Measurements from ENCODE around the gene FLRT1. TPM values are rescaled to one million over a fixed set of nuclear protein-coding genes. Genes with fewer than 3 reads are reported as not detected.
"Not testable (repeated sequence)": the region's sequence is repeated elsewhere in the genome, so short reads cannot be mapped to it uniquely, and the experiment has no call there.

FLRT1 gene
- total RNA-seq, 1 donor from 2014 or later, result 0.57 TPM

- DNase-seq (ENCODE audit: missing footprints), result no peak
- no peak for ATAC-seq
- intact Hi-C loops (cut with DNase I), result no loop called here
Observed at GRCh38 chr11:64037027-64037634, 1.4 kb downstream of the FLRT1 start.

GRCh38 chr11:64038500-64038899 lies 2.8 kb downstream of the FLRT1 start:
- ATAC-seq, result no peak
- DNase-seq (ENCODE audit: missing footprints), result no peak
- intact Hi-C loops (cut with DNase I), result no loop called here

GRCh38 chr11:64039012-64039665 lies 3.4 kb downstream of the FLRT1 start:
- intact Hi-C loops (cut with DNase I), result no loop called here
- DNase-seq (ENCODE audit: missing footprints) (no peak), ATAC-seq (no peak)

GRCh38 chr11:64040684-64041322 lies 5.1 kb downstream of the FLRT1 start:
- intact Hi-C loops (cut with DNase I), result no loop called here
- ATAC-seq, result no peak
- no peak for DNase-seq (ENCODE audit: missing footprints)

- DNase-seq (ENCODE audit: missing footprints) (no peak), ATAC-seq (no peak)
- intact Hi-C loops (cut with DNase I), result no loop called here
Observed at GRCh38 chr11:64041846-64042245, 6.1 kb downstream of the FLRT1 start.

GRCh38 chr11:64042301-64042700 lies 6.6 kb downstream of the FLRT1 start:
- intact Hi-C loops (cut with DNase I), result no loop called here
- no peak for ATAC-seq
- no peak for DNase-seq (ENCODE audit: missing footprints)

GRCh38 chr11:64043545-64043944 lies 7.8 kb downstream of the FLRT1 start:
- ATAC-seq, result no peak
- DNase-seq (ENCODE audit: missing footprints), result no peak
- intact Hi-C loops (cut with DNase I), result no loop called here

- no peak for DNase-seq (ENCODE audit: missing footprints)
- ATAC-seq, result no peak
- intact Hi-C loops (cut with DNase I), result no loop called here
Observed at GRCh38 chr11:64044730-64045393, 9.1 kb downstream of the FLRT1 start.

GRCh38 chr11:64045700-64046099 lies 10.0 kb downstream of the FLRT1 start:
- intact Hi-C loops (cut with DNase I), result no loop called here
- ATAC-seq, result no peak
- DNase-seq (ENCODE audit: missing footprints), result no peak

- DNase-seq (ENCODE audit: missing footprints); intact Hi-C loops (cut with DNase I); ATAC-seq: not testable (repeated sequence)
Observed at GRCh38 chr11:64047373-64047772, 11.6 kb downstream of the FLRT1 start.

- DNase-seq (ENCODE audit: missing footprints), result no peak
- intact Hi-C loops (cut with DNase I), result no loop called here
- no peak for ATAC-seq
Observed at GRCh38 chr11:64048042-64048854, 12.5 kb downstream of the FLRT1 start.

- ATAC-seq, result no peak
- intact Hi-C loops (cut with DNase I), result no loop called here
- DNase-seq (ENCODE audit: missing footprints), result no peak
Observed at GRCh38 chr11:64049509-64049908, 13.8 kb downstream of the FLRT1 start.

GRCh38 chr11:64051297-64051696 lies 15.6 kb downstream of the FLRT1 start:
- DNase-seq (ENCODE audit: missing footprints), result no peak
- no peak for ATAC-seq
- intact Hi-C loops (cut with DNase I), result no loop called here

- DNase-seq (ENCODE audit: missing footprints) (no peak), ATAC-seq (no peak)
- intact Hi-C loops (cut with DNase I), result no loop called here
Observed at GRCh38 chr11:64052436-64052835, 16.7 kb downstream of the FLRT1 start.

GRCh38 chr11:64052938-64053622 lies 17.3 kb downstream of the FLRT1 start:
- DNase-seq (ENCODE audit: missing footprints), result no peak
- ATAC-seq, result no peak
- intact Hi-C loops (cut with DNase I), result no loop called here

GRCh38 chr11:64053699-64054098 lies 18.0 kb downstream of the FLRT1 start:
- intact Hi-C loops (cut with DNase I), result no loop called here
- DNase-seq (ENCODE audit: missing footprints), result no peak
- ATAC-seq, result no peak

GRCh38 chr11:64055077-64055476 lies 19.3 kb downstream of the FLRT1 start:
- DNase-seq (ENCODE audit: missing footprints) (peak; percentile 85), ATAC-seq (peak; percentile 75)
- intact Hi-C loops (cut with DNase I), result no loop called here

GRCh38 chr11:64056213-64056785 lies 20.6 kb downstream of the FLRT1 start:
- DNase-seq (ENCODE audit: missing footprints), result no peak
- no peak for ATAC-seq
- intact Hi-C loops (cut with DNase I), result no loop called here

Measured in Right ventricle myocardium inferior (tissue), 1 donor.